Suprapubic skin (tissue), 4 donors: Measurements from ENCODE around the gene HID1.

Experiments
- CTCF ChIP-seq, 2 donors: fragments of 200-600 bp in 1 of 2; fragments of 450-650 bp in 1 of 2; sonication (generic) in 1 of 2; IDR thresholded peaks; one replicate each; pipeline ENCODE4 v1.5.1; 2016 to 2019; ENCODE audit warnings: antibody characterized with exemption in 2 of 2, mild to moderate bottlenecking in 1 of 2, moderate library complexity in 1 of 2
- POLR2A ChIP-seq, 2 donors: fragments of 450-650 bp; IDR thresholded peaks; one replicate each; pipeline ENCODE4 v1.6.1; 2017; ENCODE audit warnings: antibody characterized with exemption in 2 of 2, mild to moderate bottlenecking in 2 of 2, moderate library complexity in 2 of 2
- POLR2AphosphoS5 ChIP-seq, 3 donors: sonication (generic); formaldehyde crosslinking; IDR thresholded peaks; one replicate each; pipeline ENCODE4 v1.6.1; 2017; ENCODE audit warnings: antibody characterized with exemption in 3 of 3

- no peak for TF ChIP-seq CTCF (IDR thresholded peaks at IDR 0.05)
- TF ChIP-seq POLR2A (IDR thresholded peaks at IDR 0.05) = no peak
- no peak for TF ChIP-seq POLR2AphosphoS5 (IDR thresholded peaks at IDR 0.05)
These were observed 34.1 kb upstream of the HID1 start for GRCh38 chr17:75006653-75007052.
